Ovary (tissue), 9 donors: Measurements from ENCODE around the gene PPP6R1. TPM values are rescaled to one million over a fixed set of nuclear protein-coding genes. Genes with fewer than 3 reads are reported as not detected.
A peak's percentile ranks its signal among the peaks of the same experiment; 100 is the strongest.

Experiments
- DNase-seq, 5 donors: peaks; one replicate each; pipeline ENCODE4 v3.0.0-alpha.2; 2019 to 2020
- H3K27ac ChIP-seq, 2 donors: fragments of 200-600 bp; one replicate each; pipeline versions ENCODE4 v1.5.1 to v1.8.0; 2019 to 2022
- H3K27me3 ChIP-seq: fragments of 200-600 bp; one replicate; pipeline ENCODE4 v1.8.0; 2022
- H3K36me3 ChIP-seq: fragments of 200-600 bp; sonication (generic); one replicate; pipeline ENCODE4 v1.5.1; 2019
- H3K4me1 ChIP-seq: one replicate; pipeline ENCODE4 v1.8.1; 2013; ENCODE audit warnings: mild to moderate bottlenecking, moderate library complexity; ENCODE audit not compliant: insufficient read depth
- H3K4me3 ChIP-seq: fragments of 200-600 bp; sonication (generic); one replicate; pipeline ENCODE4 v1.5.1; 2017
- H3K9me3 ChIP-seq, 2 donors: fragments of 200-600 bp in 1 of 2; sonication (generic) in 1 of 2; one replicate each; pipeline versions ENCODE4 v1.5.1 to v1.8.1; 2013 to 2019; ENCODE audit warnings: mild to moderate bottlenecking in 1 of 2, moderate library complexity in 1 of 2
- EP300 ChIP-seq: sonication (generic); formaldehyde crosslinking; IDR thresholded peaks from one replicate; pipeline ENCODE4 v1.6.1; 2017; ENCODE audit warnings: antibody characterized with exemption
- POLR2A ChIP-seq: fragments of 450-650 bp; IDR thresholded peaks from one replicate; pipeline ENCODE4 v1.6.1; 2017; ENCODE audit warnings: antibody characterized with exemption, mild to moderate bottlenecking, moderate library complexity
- WGBS, 3 donors: extraction: QIAGEN DNeasy Blood & Tissue Kit in 1 of 3; methylation state at CpG; one replicate each; pipeline versions ENCODE4 v1.1.5 to v1.1.7; 2013 to 2017; 5-methylcytosine and 5-hydroxymethylcytosine counted together
- intact Hi-C, 4 donors: fragments of 100-400 bp; cut with DNase I; formaldehyde crosslinking; loops; one replicate each; pipeline versions ENCODE4 v1.11.0 to v1.15.1; 2022 to 2023
- polyA plus RNA-seq, 2 donors: library from polyadenylated mRNA; stranded (reverse); fragments of 200-250 nt in 1 of 2; fragments of 350-450 nt in 1 of 2; fragmentation: Illumina TruSeq in 1 of 2; extraction: RNeasy Lipid Tissue Mini Kit (QIAGEN cat#74804) in 1 of 2; gene quantifications; one replicate each; pipeline ENCODE4 v1.2.3, GENCODE V29; 2013 to 2014
- total RNA-seq, 7 donors: library from RNA; depleted of rRNA in 2 of 7; stranded (reverse); fragments of >200 nt in 2 of 7; fragmentation: NEBNext Ultra II Directional in 3 of 7; extraction: Animal tissue kit (Norgen Biotek cat#: 25700) in 3 of 7; gene quantifications; one replicate each; pipeline versions ENCODE4 v1.1.0 to v1.2.4, GENCODE V29; 2016 to 2023
- TF ChIP-seq, protein P1 (sequence below), 3 donors: fragments of 450-650 bp in 2 of 3; fragments of 200-600 bp in 1 of 3; IDR thresholded peaks; one replicate each; pipeline versions ENCODE4 v1.5.1 to v1.8.0; 2016 to 2022; ENCODE audit warnings: antibody characterized with exemption in 3 of 3, mild to moderate bottlenecking in 1 of 3
- donor health status: DM: no; HTN: no; CAD: no; lungs with moderate emphysema.
- donor health status: DM: no; HTN: no; CAD: no.
- donor health status: Bipolar disorder and iron deficiency.
- donor health status: DM: yes; HTN: yes; CAD: no.
- donor health status: DM: no; HTN: no; CAD: no.
- donor health status: DM: yes; HTN: yes; CAD: no.

Gene PPP6R1
- total and polyA plus RNA-seq, 9 donors = 14.1 to 52.2 (median 42.9) TPM

DNA sequence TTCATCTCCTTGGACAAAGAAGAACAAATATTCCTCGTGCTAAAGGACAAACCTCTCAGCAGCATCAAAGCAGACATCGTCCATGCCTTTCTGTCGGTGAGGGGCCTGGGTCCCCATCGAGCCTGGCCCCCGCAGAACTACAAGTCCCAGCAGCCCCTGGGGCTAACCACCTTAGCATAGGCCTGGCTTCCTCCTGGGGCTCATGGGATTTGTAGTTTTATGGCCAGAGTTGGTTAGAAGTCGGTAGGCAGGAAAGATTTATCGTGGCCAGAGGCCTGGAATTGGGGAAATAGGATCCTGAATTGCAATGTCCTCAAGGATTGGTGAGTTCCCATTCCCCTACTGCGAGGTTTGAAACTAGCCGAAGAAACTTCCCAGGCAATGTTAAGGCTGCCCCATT lies 46.7 kb upstream of the PPP6R1 start:
- peak; percentile 36 to 60 (median 51) for DNase-seq
- H3K27me3 ChIP-seq = no peaks in the 10 kb centered on the region
- TF ChIP-seq, protein P1, sequence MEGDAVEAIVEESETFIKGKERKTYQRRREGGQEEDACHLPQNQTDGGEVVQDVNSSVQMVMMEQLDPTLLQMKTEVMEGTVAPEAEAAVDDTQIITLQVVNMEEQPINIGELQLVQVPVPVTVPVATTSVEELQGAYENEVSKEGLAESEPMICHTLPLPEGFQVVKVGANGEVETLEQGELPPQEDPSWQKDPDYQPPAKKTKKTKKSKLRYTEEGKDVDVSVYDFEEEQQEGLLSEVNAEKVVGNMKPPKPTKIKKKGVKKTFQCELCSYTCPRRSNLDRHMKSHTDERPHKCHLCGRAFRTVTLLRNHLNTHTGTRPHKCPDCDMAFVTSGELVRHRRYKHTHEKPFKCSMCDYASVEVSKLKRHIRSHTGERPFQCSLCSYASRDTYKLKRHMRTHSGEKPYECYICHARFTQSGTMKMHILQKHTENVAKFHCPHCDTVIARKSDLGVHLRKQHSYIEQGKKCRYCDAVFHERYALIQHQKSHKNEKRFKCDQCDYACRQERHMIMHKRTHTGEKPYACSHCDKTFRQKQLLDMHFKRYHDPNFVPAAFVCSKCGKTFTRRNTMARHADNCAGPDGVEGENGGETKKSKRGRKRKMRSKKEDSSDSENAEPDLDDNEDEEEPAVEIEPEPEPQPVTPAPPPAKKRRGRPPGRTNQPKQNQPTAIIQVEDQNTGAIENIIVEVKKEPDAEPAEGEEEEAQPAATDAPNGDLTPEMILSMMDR (IDR thresholded peaks at IDR 0.05) = no peak
- TF ChIP-seq POLR2A (no peak), EP300 (no peak)
- no peak overlapping the region for H3K4me3 ChIP-seq
- WGBS, 3 donors = 73 to 78% (median 73%) methylated on average over 9 of the region's 9 CpGs
- peaks cover 1% of the 10 kb centered on the region for H3K4me1 ChIP-seq
- intact Hi-C loops = loop anchor here in 2 of 4 donors (10.0 kb wide), 2 partner anchors 79 to 199 kb away; partner anchors contain the start of genes RPL28 (in 1 of the 2) and TMEM238 (in 1 of the 2)
- H3K9me3 ChIP-seq = no peaks in the 10 kb centered on the region
- no peaks in the 10 kb centered on the region for H3K36me3 ChIP-seq
- no peak overlapping the region for H3K27ac ChIP-seq

DNA sequence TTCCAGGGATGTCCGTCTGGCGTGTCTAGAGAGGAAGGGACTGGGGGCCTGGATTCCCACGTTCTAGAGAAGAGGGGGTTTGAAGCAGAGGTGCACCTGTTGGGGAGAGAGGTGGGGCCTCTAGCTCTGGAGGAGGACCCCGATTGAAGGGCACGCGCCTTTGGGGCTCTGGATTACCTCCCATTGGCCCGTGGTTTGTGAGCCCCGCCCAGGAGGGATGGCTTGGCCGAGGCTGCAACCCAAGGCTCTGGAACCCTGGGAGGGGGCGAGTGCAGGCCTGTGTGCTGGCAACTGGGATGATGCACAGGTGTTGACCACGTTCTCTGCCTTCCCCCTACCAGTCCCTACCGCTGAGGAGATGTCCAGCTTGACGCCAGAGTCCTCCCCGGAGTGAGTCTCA lies 46.2 kb upstream of the PPP6R1 start:
- H3K27me3 ChIP-seq = no peaks in the 10 kb centered on the region
- no peak for DNase-seq
- H3K4me3 ChIP-seq = no peak overlapping the region
- no peaks in the 10 kb centered on the region for H3K36me3 ChIP-seq
- TF ChIP-seq EP300 (no peak), POLR2A (no peak)
- TF ChIP-seq, protein P1 (IDR thresholded peaks at IDR 0.05) = no peak
- WGBS, 3 donors = 75 to 76% (median 76%) methylated on average over 14 of the region's 14 CpGs
- H3K4me1 ChIP-seq = peaks cover 1% of the 10 kb centered on the region
- no peaks in the 10 kb centered on the region for H3K9me3 ChIP-seq
- intact Hi-C loops = loop anchor here in 2 of 4 donors (5.0 to 10.0 kb wide), 3 partner anchors 77 to 200 kb away; partner anchors contain the start of genes TMEM238 (in 2 of the 2) and RPL28 (in 1 of the 2)
- no peak overlapping the region for H3K27ac ChIP-seq

DNA sequence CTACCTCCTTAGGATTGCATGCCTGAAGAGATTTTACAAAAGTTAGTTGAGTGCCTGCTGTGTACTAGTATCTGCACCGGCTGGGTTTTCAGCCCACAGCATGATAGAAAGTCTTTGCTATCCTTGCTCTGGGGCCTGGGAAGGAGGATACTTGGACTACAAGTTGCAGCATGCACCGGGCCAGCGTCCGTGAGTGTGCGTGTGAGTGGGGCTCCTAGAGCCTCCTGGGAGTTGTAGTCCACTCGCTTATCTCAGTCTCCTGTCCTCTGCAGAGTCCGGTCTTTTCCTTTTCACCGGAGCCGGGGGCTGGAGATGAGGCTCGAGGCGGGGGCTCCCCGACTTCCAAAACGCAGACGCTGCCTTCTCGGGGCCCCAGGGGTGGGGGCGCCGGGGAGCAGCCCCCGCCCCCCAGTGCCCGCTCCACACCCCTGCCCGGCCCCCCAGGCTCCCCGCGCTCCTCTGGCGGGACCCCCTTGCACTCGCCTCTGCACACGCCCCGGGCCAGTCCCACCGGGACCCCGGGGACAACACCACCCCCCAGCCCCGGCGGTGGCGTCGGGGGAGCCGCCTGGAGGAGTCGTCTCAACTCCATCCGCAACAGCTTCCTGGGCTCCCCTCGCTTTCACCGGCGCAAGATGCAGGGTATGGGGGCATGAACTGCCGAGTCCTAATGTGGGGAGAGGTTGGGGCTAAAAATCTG lies 45.6 kb upstream of the PPP6R1 start:
- no peaks in the 10 kb centered on the region for H3K36me3 ChIP-seq
- H3K4me3 ChIP-seq = no peak overlapping the region
- H3K27me3 ChIP-seq = no peaks in the 10 kb centered on the region
- no peak for TF ChIP-seq POLR2A
- TF ChIP-seq, protein P1 (IDR thresholded peaks at IDR 0.05) = no peak
- TF ChIP-seq EP300 = no peak
- no peaks in the 10 kb centered on the region for H3K9me3 ChIP-seq
- H3K27ac ChIP-seq = no peak overlapping the region
- intact Hi-C loops = loop anchor here in 2 of 4 donors (5.0 to 10.0 kb wide), 3 partner anchors 78 to 200 kb away; partner anchors contain the start of genes TMEM238 (in 2 of the 2) and RPL28 (in 1 of the 2)
- DNase-seq = peak in 3 of 5 donors; percentile 45 to 61 (median 52)
- WGBS, 3 donors = 79 to 84% (median 83%) methylated on average over 35 to 39 of the region's 39 CpGs
- peaks cover 1% of the 10 kb centered on the region for H3K4me1 ChIP-seq

DNA sequence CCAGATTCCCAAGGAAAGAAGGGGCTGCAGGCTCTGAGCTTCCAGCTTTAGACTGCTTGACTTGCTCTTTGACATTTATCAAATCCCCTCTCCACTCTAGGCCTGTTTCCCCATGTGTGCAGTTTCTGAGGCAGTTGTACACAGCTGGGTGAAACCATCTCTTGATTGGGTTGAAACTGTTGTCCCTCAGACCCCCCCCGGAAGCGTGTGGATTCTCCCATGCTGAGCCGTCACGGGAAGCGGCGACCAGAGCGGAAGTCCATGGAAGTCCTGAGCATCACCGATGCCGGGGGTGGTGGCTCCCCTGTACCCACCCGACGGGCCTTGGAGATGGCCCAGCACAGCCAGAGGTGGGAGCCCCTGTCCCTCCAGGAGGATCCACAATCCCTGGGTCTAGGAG lies 44.7 kb upstream of the PPP6R1 start:
- Histone ChIP-seq H3K4me1 (peaks cover 1% of the 10 kb centered on the region), H3K27me3 (no peaks in the 10 kb centered on the region), H3K9me3 (no peaks in the 10 kb centered on the region), H3K4me3 (no peak overlapping the region), H3K27ac (no peak overlapping the region), H3K36me3 (no peaks in the 10 kb centered on the region)
- DNase-seq = no peak
- intact Hi-C loops = loop anchor here in 2 of 4 donors (5.0 to 10.0 kb wide), 3 partner anchors 79 to 201 kb away; partner anchors contain the start of genes TMEM238 (in 2 of the 2) and RPL28 (in 1 of the 2)
- TF ChIP-seq, protein P1 (IDR thresholded peaks at IDR 0.05) = no peak
- TF ChIP-seq EP300 (no peak), POLR2A (no peak)
- WGBS, 3 donors = 85 to 90% (median 87%) methylated on average over 11 of the region's 11 CpGs
